Activated naive CD8-positive, alpha-beta T cell treated with anti-CD3 and anti-CD28 coated beads, Interleukin-2, amount 50 U/mL, for 16 hours (primary cell): ENCODE measurements around the gene RSPH6A.
"Not testable (repeated sequence)": the region's sequence is repeated elsewhere in the genome, so short reads cannot be mapped to it uniquely, and the experiment has no call there.

Source experiments
- DNase-seq: peaks from one replicate; pipeline ENCODE4 v3.0.0-alpha.2; 2020; ENCODE audit warnings: low read depth, low spot score

Gene RSPH6A

GRCh38 chr19:45801603-45802175 is 13.4 kb downstream of the RSPH6A start:
- DNase-seq = no peak

- DNase-seq = no peak
Observed at GRCh38 chr19:45800070-45800553, 15.0 kb downstream of the RSPH6A start.

- not testable (repeated sequence) for DNase-seq
Observed at GRCh38 chr19:45799541-45799940, 15.6 kb downstream of the RSPH6A start.

DNA sequence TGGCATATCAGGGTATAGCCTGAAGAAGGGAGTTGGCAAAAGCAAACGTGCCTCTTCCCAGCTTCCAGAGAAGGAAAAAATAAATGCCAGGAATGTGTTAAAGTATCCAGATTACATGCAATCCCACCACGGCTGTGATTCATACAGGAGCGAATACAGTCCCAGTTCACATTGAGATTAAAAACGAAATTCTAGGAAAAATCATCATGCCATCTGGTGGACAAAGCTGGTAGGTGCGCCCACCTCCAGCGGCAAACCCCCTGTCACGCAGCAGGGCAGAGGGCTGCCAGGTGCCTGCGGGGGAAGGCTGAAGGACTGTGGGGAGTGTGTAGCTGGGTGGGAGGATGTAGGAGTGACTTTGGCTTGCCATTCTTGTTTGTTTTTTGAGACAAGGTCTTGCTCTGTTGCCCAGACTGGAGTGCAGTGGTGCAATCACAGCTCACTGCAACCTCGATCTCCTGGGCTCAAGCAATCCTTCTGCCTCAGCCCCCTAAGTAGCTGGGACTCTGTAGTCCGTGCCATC is 16.1 kb downstream of the RSPH6A start:
- no peak for DNase-seq

DNA sequence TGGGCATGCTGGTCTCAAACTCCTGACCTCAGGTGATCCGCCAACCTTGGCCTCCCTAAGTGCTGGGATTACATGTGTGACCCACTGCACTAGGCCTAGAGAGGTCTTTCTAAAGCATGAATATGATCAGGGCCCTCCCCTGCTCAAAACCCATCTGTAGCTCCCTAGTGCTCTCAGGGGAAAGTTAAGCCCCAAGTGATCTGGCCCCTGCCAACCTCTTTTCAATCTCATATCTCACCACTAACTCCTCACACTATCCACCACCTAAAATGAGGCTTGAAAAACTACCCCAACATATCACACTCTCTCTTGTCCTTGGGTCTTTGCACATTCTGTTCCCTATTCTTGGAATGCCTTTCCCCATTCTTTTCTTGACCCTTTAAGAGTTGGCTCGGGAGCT is 20.5 kb downstream of the RSPH6A start:
- DNase-seq = no peak

- no peak for DNase-seq
Observed at GRCh38 chr19:45793876-45794275, 21.2 kb downstream of the RSPH6A start.

DNA sequence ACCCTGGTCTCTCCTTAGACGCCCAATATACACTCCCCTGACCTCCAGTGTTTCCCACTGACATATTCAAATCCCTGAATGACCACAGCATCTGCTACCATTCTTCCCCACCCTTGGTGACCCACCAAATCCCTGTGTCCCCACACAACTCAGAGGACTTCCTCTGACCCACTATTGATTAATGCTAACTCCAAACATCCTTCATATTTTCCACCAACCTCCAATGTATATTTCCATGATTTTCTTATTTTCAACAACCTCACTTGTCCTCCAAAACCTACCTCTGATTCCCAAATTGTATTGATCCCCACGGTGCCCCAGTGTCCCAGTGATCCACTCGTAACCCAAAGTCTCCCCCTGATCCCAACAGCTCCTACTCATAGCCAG is 21.9 kb downstream of the RSPH6A start:
- DNase-seq = no peak

DNA sequence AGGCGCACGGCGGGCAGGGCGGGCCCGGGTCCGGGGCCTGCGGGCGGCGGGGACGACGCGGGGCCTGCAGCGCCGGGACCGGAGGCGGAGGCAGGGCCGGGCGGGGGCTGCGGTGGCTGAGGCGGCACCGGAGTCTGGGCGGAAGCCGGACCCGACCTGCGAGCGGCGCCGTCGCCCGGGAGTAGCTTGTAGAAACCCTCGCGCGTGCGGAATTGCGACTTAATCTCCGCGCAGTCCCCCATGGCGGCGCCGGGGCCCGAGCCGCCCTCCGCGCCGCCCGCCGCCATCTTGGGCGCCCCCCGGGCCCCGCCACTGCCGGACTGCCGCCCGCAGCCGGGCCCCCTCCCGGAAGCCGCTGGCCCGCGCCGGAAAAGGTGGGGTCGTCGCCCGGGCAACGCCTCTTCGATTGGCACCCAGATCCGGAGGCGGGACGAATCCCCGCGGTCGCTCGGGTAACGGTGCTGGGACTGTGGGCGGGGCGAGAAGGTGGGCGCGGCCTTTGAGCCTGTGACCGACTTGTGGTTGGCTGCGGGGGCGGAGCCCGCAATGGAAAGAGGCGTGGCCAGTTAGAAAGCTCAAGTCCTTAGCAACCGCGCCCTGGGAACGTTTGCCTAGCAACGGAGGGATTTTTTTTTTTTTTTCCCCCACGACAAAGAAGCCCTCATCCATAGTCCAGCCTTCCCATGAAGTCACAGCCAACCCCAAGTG is 22.5 kb downstream of the RSPH6A start, which contains the start of gene DMWD:
Gene DMWD (minus strand): TSS at position 376 of the 708 bp plus-strand sequence. CDS start 89 bp downstream, at position 287.
- DNase-seq = peak; percentile 99

GRCh38 chr19:45791744-45792469 is 23.2 kb downstream of the RSPH6A start:
- no peak for DNase-seq

DNA sequence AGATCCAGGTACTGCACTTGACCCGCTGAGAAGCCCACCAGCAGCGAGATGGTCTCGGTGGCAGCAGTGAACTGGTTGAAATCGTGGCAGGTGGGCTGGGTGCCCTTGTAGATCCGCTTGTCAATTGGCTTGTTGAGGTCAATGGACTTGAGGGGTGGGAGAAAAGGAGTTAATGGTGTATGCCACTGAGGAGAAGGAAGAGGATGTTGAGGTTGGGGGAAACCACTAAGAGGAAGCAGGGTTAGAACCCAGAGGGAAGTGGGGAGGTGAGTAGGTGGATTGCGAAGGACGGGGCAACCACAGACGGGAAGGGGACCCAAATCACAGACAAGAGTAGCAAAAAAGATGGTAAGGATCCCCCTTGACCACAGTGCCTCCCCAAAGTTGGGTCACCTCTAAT is 24.2 kb downstream of the RSPH6A start:
- DNase-seq = no peak

DNA sequence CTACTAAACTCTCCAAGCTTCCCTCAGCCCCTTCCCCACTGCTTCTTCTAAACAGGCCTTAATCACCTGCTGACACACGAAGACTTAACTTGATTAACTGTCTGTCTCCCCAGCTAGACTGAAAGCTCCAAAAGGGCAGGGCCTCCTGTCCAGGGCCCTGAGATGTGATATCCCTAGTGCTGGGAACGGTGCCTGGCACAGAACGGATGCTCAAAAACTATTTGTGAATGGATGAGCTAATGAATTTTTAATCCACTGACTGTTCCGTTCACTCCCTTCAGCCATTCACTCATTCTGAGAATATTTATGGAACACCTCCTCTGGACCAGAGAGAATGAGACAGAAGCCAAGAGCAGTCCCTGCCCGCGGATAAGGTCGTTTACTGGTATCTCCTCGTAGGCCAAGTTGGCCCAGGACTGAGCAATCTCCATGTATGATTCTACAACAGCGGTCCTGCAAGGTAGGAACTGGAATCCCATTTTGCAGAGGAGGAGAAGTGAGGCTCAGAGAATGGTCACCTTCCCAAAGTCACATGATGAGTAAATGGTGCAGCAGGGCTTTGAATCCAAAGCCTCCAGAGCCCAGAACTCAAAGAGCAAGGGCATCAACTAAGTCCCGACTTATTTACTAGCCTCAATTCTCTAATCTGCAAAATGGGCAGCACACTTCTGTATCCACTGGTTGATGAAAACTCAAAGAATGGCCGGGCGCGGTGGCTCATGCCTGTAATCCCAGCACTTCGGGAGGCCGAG is 25.9 kb downstream of the RSPH6A start:
- no peak for DNase-seq

- DNase-seq = no peak
Observed at GRCh38 chr19:45786533-45786894, 28.6 kb downstream of the RSPH6A start.

DNA sequence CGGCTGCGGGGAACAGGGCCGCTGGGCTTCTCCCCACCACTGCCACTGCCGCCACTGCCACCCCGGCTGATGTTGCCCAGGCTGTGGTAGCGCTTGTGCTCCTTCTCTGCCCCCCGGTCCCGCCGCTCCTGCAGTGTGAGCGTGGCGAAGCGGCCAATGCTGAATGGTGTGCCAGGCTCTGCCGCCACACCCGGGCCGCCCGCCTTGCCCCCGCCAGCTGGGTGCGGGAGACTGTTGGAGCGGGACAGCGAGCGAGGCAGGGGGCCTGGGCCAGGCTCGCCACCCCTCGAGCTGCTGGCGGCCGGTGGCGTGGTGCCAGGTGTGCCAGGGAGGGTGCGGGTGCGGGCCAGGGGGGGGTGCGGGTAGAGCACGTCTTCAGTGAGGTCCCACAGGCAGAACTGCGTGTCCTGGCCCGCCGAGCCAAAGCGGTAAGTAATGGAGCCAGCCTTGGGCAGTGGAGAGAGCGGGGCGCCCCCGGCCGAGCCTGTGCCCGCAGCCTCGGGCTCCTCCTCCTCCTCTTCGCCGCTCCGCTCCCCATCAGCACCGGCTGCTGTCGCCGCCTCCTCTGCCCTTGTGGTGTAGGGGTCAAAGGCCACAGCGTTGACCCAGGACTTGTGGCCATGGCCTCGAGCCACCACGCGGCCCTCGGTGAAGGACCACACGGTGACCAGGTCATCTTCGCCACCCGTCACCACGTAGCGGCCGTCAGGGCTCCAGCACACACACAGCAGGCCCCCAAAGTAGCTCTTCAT is 29.2 kb downstream of the RSPH6A start:
- no peak for DNase-seq

- DNase-seq = no peak
Observed at GRCh38 chr19:45785097-45785496, 30.0 kb downstream of the RSPH6A start.

DNA sequence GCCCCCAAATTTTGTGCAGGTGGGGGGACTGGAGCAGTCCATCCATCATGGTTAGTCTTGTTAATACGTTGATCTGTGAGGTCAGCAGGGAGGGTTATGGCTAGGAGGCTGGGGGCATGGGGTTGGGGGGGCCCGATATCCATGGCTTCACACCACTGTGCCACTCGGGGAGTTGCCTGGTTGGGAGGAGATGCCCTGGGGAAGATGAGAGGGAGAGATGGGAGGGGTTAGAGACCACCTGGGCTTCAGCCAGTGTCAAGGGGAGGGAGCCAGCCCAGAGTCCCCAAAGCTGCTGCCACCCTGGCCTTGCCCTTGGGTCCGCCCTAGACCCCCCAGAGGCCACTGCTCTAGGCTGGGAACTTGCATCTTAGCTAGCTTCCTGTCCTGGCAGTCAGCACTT is 31.0 kb downstream of the RSPH6A start:
- no peak for DNase-seq

GRCh38 chr19:45782820-45783785 is 32.0 kb downstream of the RSPH6A start:
- DNase-seq = no peak

DNA sequence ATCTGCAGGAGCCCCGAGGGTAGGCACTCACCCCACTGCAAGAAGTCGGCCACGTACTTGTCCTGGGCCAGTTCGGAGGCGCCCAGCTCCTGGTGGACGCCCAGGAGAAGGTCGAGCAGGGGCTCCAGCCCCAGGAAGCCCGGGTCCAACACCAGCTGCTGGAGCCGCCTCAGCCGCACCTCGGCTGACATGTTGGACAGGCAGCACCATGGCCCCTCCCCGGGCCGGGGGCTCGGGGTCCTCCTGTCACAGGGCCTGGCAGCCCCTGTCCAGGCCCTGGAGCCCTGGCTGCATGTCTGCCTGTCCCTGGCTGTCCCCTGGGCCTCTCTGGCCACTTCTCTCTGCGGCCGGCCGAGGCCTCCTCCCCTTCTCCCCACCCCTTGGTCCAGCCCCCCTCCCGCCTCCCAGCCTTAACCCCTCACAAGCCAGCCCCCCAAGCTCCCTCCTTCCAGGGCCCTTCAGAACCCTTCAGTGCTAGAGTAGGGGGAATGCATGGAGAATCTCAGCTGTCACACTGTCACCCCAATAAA is 32.9 kb downstream of the RSPH6A start, which contains the start of gene DMPK:
Gene DMPK (minus strand): TSS at position 329 of the 530 bp plus-strand sequence. CDS start 138 bp downstream, at position 191.
- no peak for DNase-seq

GRCh38 chr19:45781214-45782161 is 33.6 kb downstream of the RSPH6A start:
- no peak for DNase-seq
